ENCODE measurements around the gene NPIPB8. TPM values are rescaled to one million over a fixed set of nuclear protein-coding genes. Genes with fewer than 3 reads are reported as not detected.
"Not testable (repeated sequence)": the region's sequence is repeated elsewhere in the genome, so short reads cannot be mapped to it uniquely, and the experiment has no call there.

The NPIPB8 gene
- total and polyA plus RNA-seq, 3 experiments from 2014 or later: 0.60 to 1.4 (median 1.3) TPM

DNA sequence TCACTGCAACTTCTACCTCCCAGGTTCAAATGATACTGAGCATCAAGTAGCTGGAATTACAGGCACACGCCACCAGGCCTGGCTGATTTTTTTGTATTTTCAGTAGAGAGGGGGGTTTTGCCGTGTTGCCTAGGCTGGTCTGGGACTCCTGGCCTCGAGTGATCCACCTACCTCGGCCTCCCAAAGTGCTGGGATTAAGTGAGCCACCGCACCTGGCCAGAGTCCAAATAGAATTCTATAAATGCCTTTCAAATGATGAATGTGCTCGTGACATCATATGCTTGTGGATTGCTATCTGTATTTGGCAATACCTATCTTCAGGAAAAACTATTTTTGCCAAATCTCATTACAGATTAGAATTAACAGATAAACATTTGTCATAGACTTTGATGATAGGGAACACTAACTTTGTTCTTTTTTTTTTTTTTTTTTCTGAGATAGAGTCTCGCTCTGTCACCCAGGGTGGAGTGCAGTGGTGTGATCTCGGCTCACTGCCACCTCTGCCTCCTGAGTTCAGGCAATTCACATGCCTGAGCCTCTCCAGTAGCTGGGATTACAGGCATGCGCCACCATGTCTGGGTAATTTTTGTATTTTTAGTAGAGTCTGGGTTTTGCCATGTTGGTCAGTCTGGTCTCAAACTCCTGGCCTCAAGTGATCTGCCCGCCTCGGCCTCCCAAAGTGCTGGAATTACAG lies 55.5 kb downstream of the NPIPB8 start:
- H3K9me3 ChIP-seq (ENCODE audit: low read length); H3K36me3 Mint-ChIP-seq; DNase-seq; H3K9me3 Mint-ChIP-seq; H3K27ac Mint-ChIP-seq; H3K4me1 Mint-ChIP-seq; CTCF ChIA-PET; H3K4me3 ChIP-seq (ENCODE audit: low read length); H3K4me1 ChIP-seq (ENCODE audit: insufficient read depth, low read length); H3K27me3 ChIP-seq (ENCODE audit: insufficient read depth, low read length, poor library complexity, severe bottlenecking); H3K36me3 ChIP-seq (ENCODE audit: insufficient read depth, low read length); H3K4me3 Mint-ChIP-seq; H3K27ac ChIP-seq (ENCODE audit: low read depth, low read length); POLR2A ChIA-PET; H3K27me3 Mint-ChIP-seq: not testable (repeated sequence)

GRCh38 chr16:28699792-28700191 lies 61.9 kb downstream of the NPIPB8 start:
- DNase-seq; H3K4me1 Mint-ChIP-seq; H3K4me3 Mint-ChIP-seq; H3K27ac Mint-ChIP-seq; H3K27ac ChIP-seq (ENCODE audit: low read depth, low read length); H3K4me3 ChIP-seq (ENCODE audit: low read length); H3K36me3 ChIP-seq (ENCODE audit: insufficient read depth, low read length); H3K9me3 ChIP-seq (ENCODE audit: low read length); H3K4me1 ChIP-seq (ENCODE audit: insufficient read depth, low read length); H3K27me3 ChIP-seq (ENCODE audit: insufficient read depth, low read length, poor library complexity, severe bottlenecking); POLR2A ChIA-PET; H3K9me3 Mint-ChIP-seq; H3K36me3 Mint-ChIP-seq; CTCF ChIA-PET; H3K27me3 Mint-ChIP-seq: not testable (repeated sequence)

DNA sequence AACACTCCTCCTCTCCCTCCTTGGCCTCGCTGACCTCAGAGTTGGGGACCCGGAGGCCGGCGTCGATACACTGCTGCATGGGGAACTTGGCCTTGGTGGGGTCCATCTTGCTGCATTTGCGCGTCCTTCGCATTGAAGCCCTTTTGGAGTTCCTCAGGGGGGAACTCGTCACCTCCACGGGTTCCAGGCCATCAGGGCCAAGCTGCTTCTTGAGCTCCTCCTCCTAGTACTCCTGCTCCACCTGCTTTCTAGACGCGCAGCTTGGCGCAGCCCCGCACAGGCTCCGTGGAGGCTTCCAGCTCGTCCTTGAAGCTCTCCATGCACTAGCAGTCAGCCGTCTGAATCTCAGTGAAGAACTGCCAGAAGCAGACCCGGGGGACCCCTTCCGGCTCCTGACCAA lies 62.5 kb downstream of the NPIPB8 start:
- CTCF ChIA-PET; H3K9me3 Mint-ChIP-seq; H3K36me3 ChIP-seq (ENCODE audit: insufficient read depth, low read length); H3K4me3 ChIP-seq (ENCODE audit: low read length); H3K27me3 Mint-ChIP-seq; POLR2A ChIA-PET; H3K4me1 Mint-ChIP-seq; DNase-seq; H3K27me3 ChIP-seq (ENCODE audit: insufficient read depth, low read length, poor library complexity, severe bottlenecking); H3K9me3 ChIP-seq (ENCODE audit: low read length); H3K4me3 Mint-ChIP-seq; H3K27ac ChIP-seq (ENCODE audit: low read depth, low read length); H3K27ac Mint-ChIP-seq; H3K36me3 Mint-ChIP-seq; H3K4me1 ChIP-seq (ENCODE audit: insufficient read depth, low read length): not testable (repeated sequence)

GRCh38 chr16:28701384-28701783 lies 63.5 kb downstream of the NPIPB8 start:
- H3K4me3 ChIP-seq (ENCODE audit: low read length); H3K36me3 Mint-ChIP-seq; H3K27me3 Mint-ChIP-seq; H3K27me3 ChIP-seq (ENCODE audit: insufficient read depth, low read length, poor library complexity, severe bottlenecking); DNase-seq; H3K4me1 ChIP-seq (ENCODE audit: insufficient read depth, low read length); CTCF ChIA-PET; H3K4me3 Mint-ChIP-seq; H3K9me3 Mint-ChIP-seq; H3K36me3 ChIP-seq (ENCODE audit: insufficient read depth, low read length); H3K27ac ChIP-seq (ENCODE audit: low read depth, low read length); POLR2A ChIA-PET; H3K4me1 Mint-ChIP-seq; H3K9me3 ChIP-seq (ENCODE audit: low read length); H3K27ac Mint-ChIP-seq: not testable (repeated sequence)

DNA sequence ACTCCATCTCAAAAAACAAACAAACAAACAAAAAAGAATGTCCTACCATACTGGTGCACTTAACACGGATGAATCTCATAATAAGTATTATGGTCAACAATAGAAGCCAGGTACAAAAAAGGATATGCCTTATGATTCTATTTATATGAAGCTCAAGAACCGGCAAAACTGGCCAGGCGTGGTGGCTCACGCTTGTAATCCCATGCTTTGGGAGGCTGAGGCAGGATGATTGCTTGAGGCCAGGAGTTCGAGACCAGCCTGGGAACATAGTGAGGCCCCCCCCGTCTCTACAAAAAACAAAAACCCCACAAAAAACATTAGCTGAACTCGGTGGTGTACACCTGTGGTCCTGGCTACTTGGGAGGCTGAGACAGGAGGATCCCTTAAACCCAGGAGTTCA lies 66.4 kb downstream of the NPIPB8 start:
- H3K4me1 ChIP-seq (ENCODE audit: insufficient read depth, low read length); H3K36me3 ChIP-seq (ENCODE audit: insufficient read depth, low read length); CTCF ChIA-PET; H3K27ac Mint-ChIP-seq; H3K9me3 Mint-ChIP-seq; H3K4me3 Mint-ChIP-seq; H3K36me3 Mint-ChIP-seq; H3K27me3 Mint-ChIP-seq; H3K27ac ChIP-seq (ENCODE audit: low read depth, low read length); H3K4me1 Mint-ChIP-seq; POLR2A ChIA-PET; H3K4me3 ChIP-seq (ENCODE audit: low read length); H3K9me3 ChIP-seq (ENCODE audit: low read length); H3K27me3 ChIP-seq (ENCODE audit: insufficient read depth, low read length, poor library complexity, severe bottlenecking): not testable (repeated sequence)
- DNase-seq: peak in 1 of 5 donors; percentile 1

Other genes starting within 250 kb of the NPIPB8 start
- gene EIF3CL, start 234.2 kb upstream of the NPIPB8 start, total RNA-seq: 10 to 100 TPM; 55.0 to 66.5 TPM
- 30.8 TPM for gene EIF3CL, start 234.2 kb upstream of the NPIPB8 start, polyA plus RNA-seq
- gene NPIPB7, start 165.7 kb upstream of the NPIPB8 start, total RNA-seq: not detected
- not detected for gene NPIPB7, start 165.7 kb upstream of the NPIPB8 start, polyA plus RNA-seq
- 10 to 100 TPM; 32.5 to 38.2 TPM for gene CLN3, start 146.0 kb upstream of the NPIPB8 start, total RNA-seq
- gene CLN3, start 146.0 kb upstream of the NPIPB8 start, polyA plus RNA-seq: 36.1 TPM
- gene APOBR, start 143.4 kb upstream of the NPIPB8 start, total RNA-seq: 1 to 10 TPM; 7.7 to 8.0 TPM
- gene APOBR, start 143.4 kb upstream of the NPIPB8 start, polyA plus RNA-seq: 4.9 TPM
- gene IL27, start 131.2 kb upstream of the NPIPB8 start, total RNA-seq: not detected
- gene IL27, start 131.2 kb upstream of the NPIPB8 start, polyA plus RNA-seq: not detected
- gene NUPR1, start 99.1 kb upstream of the NPIPB8 start, total RNA-seq: not detected
- gene NUPR1, start 99.1 kb upstream of the NPIPB8 start, polyA plus RNA-seq: not detected
- 10 to 100 TPM; 37.9 to 39.8 TPM for gene SGF29, start 84.1 kb upstream of the NPIPB8 start, total RNA-seq
- gene SGF29, start 84.1 kb upstream of the NPIPB8 start, polyA plus RNA-seq: 56.9 TPM
- under 1 TPM; 0.29 to 0.46 TPM for gene SULT1A2, start 41.0 kb upstream of the NPIPB8 start, total RNA-seq
- gene SULT1A2, start 41.0 kb upstream of the NPIPB8 start, polyA plus RNA-seq: not detected
- 1 to 10 TPM; 5.9 to 7.4 TPM for gene SULT1A1, start 28.0 kb upstream of the NPIPB8 start, total RNA-seq
- gene SULT1A1, start 28.0 kb upstream of the NPIPB8 start, polyA plus RNA-seq: 7.3 TPM
- gene EIF3C, start 73.4 kb downstream of the NPIPB8 start, total RNA-seq: 100 to 1,000 TPM; 701 to 733 TPM
- gene EIF3C, start 73.4 kb downstream of the NPIPB8 start, polyA plus RNA-seq: 300 TPM
- 1 to 10 TPM; 1.2 to 2.8 TPM for gene NPIPB9, start 113.7 kb downstream of the NPIPB8 start, total RNA-seq
- gene NPIPB9, start 113.7 kb downstream of the NPIPB8 start, polyA plus RNA-seq: not detected
- gene ATXN2L, start 184.9 kb downstream of the NPIPB8 start, total RNA-seq: 100 to 1,000 TPM; 266 to 267 TPM
- 31.0 TPM for gene ATXN2L, start 184.9 kb downstream of the NPIPB8 start, polyA plus RNA-seq
- 100 to 1,000 TPM; 320 to 347 TPM for gene TUFM, start 208.3 kb downstream of the NPIPB8 start, total RNA-seq
- 146 TPM for gene TUFM, start 208.3 kb downstream of the NPIPB8 start, polyA plus RNA-seq
- 10 to 100 TPM; 39.6 to 44.7 TPM for gene SH2B1, start 225.8 kb downstream of the NPIPB8 start, total RNA-seq
- 3.5 TPM for gene SH2B1, start 225.8 kb downstream of the NPIPB8 start, polyA plus RNA-seq
- gene ATP2A1, start 240.4 kb downstream of the NPIPB8 start, total RNA-seq: 1 to 10 TPM; 1.9 to 2.1 TPM
- gene ATP2A1, start 240.4 kb downstream of the NPIPB8 start, polyA plus RNA-seq: not detected

All from CD8-positive, alpha-beta memory T cell (primary cell).